HG03039 (cell line): ENCODE results near the gene OBP2A.

ENCODE experiments used
- ATAC-seq: cut with Tn5 transposase; IDR thresholded peaks from one replicate; pipeline ENCODE4 v1.9.1; 2021; ENCODE audit warnings: mild to moderate bottlenecking, moderate library complexity; ENCODE audit not compliant: unreplicated experiment

OBP2A gene

GRCh38 chr9:135591506-135592330, 45.8 kb downstream of the OBP2A start:
- no peak for ATAC-seq

- ATAC-seq = no peak
Observed at GRCh38 chr9:135592331-135592590, 46.3 kb downstream of the OBP2A start.

- no peak for ATAC-seq
Observed at GRCh38 chr9:135592625-135593024, 46.7 kb downstream of the OBP2A start.

GRCh38 chr9:135596211-135596610, 50.3 kb downstream of the OBP2A start:
- ATAC-seq = no peak
